Transverse colon (tissue), 4 donors: ENCODE results near the gene FMOD. TPM values are rescaled to one million over a fixed set of nuclear protein-coding genes. Genes with fewer than 3 reads are reported as not detected.
A peak's percentile ranks its signal among the peaks of the same experiment; 100 is the strongest.

Experiments
- DNase-seq: peaks from one replicate; pipeline ENCODE4 v3.0.0-alpha.2; 2019
- H3K27ac ChIP-seq, 4 donors: fragments of 200-600 bp; sonication (generic); 2 replicates each; pipeline ENCODE4 v1.5.1; 2016 to 2018; ENCODE audit warnings: inconsistent platforms in 4 of 4
- H3K27me3 ChIP-seq: fragments of 200-600 bp; sonication (generic); 2 replicates; pipeline ENCODE4 v1.5.1; 2017; ENCODE audit warnings: inconsistent platforms
- H3K36me3 ChIP-seq, 4 donors: fragments of 200-600 bp; sonication (generic); 2 replicates each; pipeline ENCODE4 v1.5.1; 2017 to 2019; ENCODE audit warnings: inconsistent platforms in 4 of 4
- H3K4me1 ChIP-seq, 4 donors: fragments of 200-600 bp; sonication (generic); 2 replicates each; pipeline ENCODE4 v1.5.1; 2017 to 2020; ENCODE audit warnings: inconsistent platforms in 4 of 4
- H3K4me3 ChIP-seq, 4 donors: fragments of 200-600 bp; sonication (generic); 1 replicate in 1 of 4; 2 replicates in 3 of 4; pipeline versions ENCODE4 v1.5.1 to v1.6.1; 2017 to 2019; ENCODE audit warnings: inconsistent platforms in 4 of 4
- H3K9me3 ChIP-seq, 2 donors: fragments of 200-600 bp; sonication (generic); 2 replicates each; pipeline ENCODE4 v1.5.1; 2017 to 2019; ENCODE audit warnings: inconsistent platforms in 2 of 2
- EP300 ChIP-seq: sonication (generic); formaldehyde crosslinking; IDR thresholded peaks from one replicate; pipeline ENCODE4 v1.6.1; 2017; ENCODE audit warnings: antibody characterized with exemption, low read depth
- POLR2A ChIP-seq: fragments of 450-650 bp; IDR thresholded peaks from one replicate; pipeline ENCODE4 v1.6.1; 2016; ENCODE audit warnings: antibody characterized with exemption, mild to moderate bottlenecking, moderate library complexity
- POLR2AphosphoS5 ChIP-seq, 3 donors: sonication (generic); formaldehyde crosslinking; IDR thresholded peaks; one replicate each; pipeline ENCODE4 v1.6.1; 2016; ENCODE audit warnings: antibody characterized with exemption in 3 of 3
- WGBS, 2 donors: methylation state at CpG; one replicate each; pipeline ENCODE4 v1.1.5; 2018; ENCODE audit warnings: low coverage in 1 of 2; 5-methylcytosine and 5-hydroxymethylcytosine counted together
- in situ Hi-C, 4 donors: fragments of 200-750 bp; cut with MboI; loops; one replicate each; pipeline versions ENCODE4 v1.15.0 to v1.15.1; 2017; ENCODE audit warnings: low sequenced_read_pairs in 3 of 4, low pct_ligation_motif_present in 1 of 4, low pct_unique_long_range_greater_than_20kb in 1 of 4
- intact Hi-C: fragments of 100-400 bp; cut with DNase I; formaldehyde crosslinking; loops from one replicate; pipeline ENCODE4 v1.15.1; 2023; ENCODE audit warnings: low total_unique reads
- total RNA-seq, 4 donors: library from RNA; depleted of rRNA; stranded (reverse); fragments of >200 nt; gene quantifications; one replicate each; pipeline ENCODE4 v1.1.0, GENCODE V29; 2016
- TF ChIP-seq, protein P1 (sequence below), 5 experiments: fragments of 200-600 bp in 3 of 5; fragments of 450-650 bp in 2 of 5; sonication (generic) in 3 of 5; IDR thresholded peaks; 1 replicate in 2 of 5; 2 replicates in 3 of 5; pipeline ENCODE4 v1.5.1; 2016 to 2017; ENCODE audit warnings: antibody characterized with exemption in 5 of 5, inconsistent platforms in 3 of 5, mild to moderate bottlenecking in 2 of 5, moderate library complexity in 1 of 5

The FMOD gene
- total RNA-seq, 4 donors from 2014 or later: 13.5 to 44.0 (median 17.8) TPM

DNA sequence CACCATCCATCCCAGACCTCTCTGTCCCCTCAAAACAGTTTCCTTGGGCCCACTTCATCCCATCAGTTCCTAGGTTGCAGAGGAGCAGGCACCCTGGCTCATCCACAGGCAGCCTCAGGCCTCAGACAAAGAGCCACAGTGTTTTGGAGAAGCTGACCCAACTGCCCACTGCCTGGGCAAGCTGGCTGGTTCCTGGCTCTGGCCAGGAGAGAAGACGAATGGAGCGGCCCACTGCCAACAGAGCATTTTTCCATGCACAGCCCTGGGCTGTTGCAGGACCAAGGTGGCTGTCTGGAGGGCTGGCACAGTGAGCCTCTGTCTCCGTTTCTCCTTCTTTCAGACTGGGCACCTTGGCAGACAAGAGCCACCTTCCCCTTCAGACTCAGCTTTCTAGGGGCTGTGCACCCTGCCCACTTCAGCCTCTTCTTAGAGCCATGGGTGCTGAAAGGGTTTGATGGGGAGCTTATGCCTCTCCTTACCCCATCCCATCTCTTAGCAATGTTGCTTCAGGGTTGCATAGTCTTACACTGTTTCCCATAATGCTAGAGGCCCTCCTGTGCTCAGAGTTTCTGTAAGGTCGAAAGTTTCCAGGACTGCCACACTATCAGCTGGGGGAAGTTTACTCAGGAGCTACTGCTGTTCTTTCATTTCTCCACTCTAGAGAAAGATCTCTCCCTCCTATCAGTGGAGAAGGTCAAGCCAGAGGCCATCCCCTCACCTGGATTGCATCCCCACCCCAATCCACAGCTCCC lies 973 bp downstream of the FMOD start:
- H3K36me3 ChIP-seq: no peaks in the 10 kb centered on the region
- TF ChIP-seq, protein P1, sequence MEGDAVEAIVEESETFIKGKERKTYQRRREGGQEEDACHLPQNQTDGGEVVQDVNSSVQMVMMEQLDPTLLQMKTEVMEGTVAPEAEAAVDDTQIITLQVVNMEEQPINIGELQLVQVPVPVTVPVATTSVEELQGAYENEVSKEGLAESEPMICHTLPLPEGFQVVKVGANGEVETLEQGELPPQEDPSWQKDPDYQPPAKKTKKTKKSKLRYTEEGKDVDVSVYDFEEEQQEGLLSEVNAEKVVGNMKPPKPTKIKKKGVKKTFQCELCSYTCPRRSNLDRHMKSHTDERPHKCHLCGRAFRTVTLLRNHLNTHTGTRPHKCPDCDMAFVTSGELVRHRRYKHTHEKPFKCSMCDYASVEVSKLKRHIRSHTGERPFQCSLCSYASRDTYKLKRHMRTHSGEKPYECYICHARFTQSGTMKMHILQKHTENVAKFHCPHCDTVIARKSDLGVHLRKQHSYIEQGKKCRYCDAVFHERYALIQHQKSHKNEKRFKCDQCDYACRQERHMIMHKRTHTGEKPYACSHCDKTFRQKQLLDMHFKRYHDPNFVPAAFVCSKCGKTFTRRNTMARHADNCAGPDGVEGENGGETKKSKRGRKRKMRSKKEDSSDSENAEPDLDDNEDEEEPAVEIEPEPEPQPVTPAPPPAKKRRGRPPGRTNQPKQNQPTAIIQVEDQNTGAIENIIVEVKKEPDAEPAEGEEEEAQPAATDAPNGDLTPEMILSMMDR (IDR thresholded peaks at IDR 0.05): no peak
- TF ChIP-seq POLR2AphosphoS5 (IDR thresholded peaks at IDR 0.05): no peak
- TF ChIP-seq POLR2A: no peak
- no peak for TF ChIP-seq EP300
- no peak for DNase-seq
- peak overlapping the region; percentile 39 to 72 (median 54) for H3K27ac ChIP-seq
- in situ Hi-C loops (loop anchor here in 3 of 4 donors (10.0 to 25.0 kb wide), 4 partner anchors 95 to 137 kb away; partner anchors contain the start of genes OPTC (in 1 of the 3) and PRELP (in 1 of the 3)), intact Hi-C loops (no loop called here)
- 66% methylated on average over 4 of the region's 4 CpGs; no CpG with 5 or more reads in 1 of the 2 donors for WGBS, 2 donors
- peaks cover 0 to 28% (median 21%) of the 10 kb centered on the region in 4 donors for H3K4me1 ChIP-seq
- no peaks in the 10 kb centered on the region for H3K9me3 ChIP-seq
- H3K27me3 ChIP-seq: no peaks in the 10 kb centered on the region
- H3K4me3 ChIP-seq: peak overlapping the region in 1 of 4 donors; percentile 9

DNA sequence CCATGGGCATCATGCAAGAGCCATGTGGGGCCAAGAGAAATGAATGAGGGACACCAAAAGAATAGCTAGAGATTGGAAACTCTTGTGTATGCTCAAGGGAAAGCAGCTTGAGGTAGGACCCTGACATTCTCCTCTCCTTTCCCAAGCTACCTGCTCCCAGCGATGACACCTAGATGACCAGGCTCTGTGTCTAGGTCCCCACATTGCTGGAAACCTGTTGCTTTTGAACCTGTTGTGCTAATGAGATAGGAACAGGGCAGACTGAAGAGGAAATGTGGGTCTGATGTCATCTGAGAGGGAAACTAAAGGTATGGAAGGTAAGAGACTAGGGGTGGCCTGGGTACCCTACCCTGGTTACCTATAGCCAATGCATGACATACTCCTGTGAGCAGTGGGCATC lies 1.8 kb downstream of the FMOD start:
- H3K4me3 ChIP-seq: no peak overlapping the region
- no peaks in the 10 kb centered on the region for H3K36me3 ChIP-seq
- intact Hi-C loops (no loop called here), in situ Hi-C loops (loop anchor here in 1 of 4 donors (10.0 kb wide), 2 partner anchors 96 to 136 kb away; no protein-coding TSS in a partner anchor)
- no peak overlapping the region for H3K27ac ChIP-seq
- no peaks in the 10 kb centered on the region for H3K27me3 ChIP-seq
- H3K4me1 ChIP-seq: peaks cover 0 to 28% (median 21%) of the 10 kb centered on the region in 4 donors
- no peaks in the 10 kb centered on the region for H3K9me3 ChIP-seq
- WGBS, 2 donors: 100% methylated on average over 1 of the region's 1 CpG
- TF ChIP-seq, protein P1 (IDR thresholded peaks at IDR 0.05): no peak
- TF ChIP-seq EP300 (no peak), POLR2A (no peak), POLR2AphosphoS5 (IDR thresholded peaks at IDR 0.05) (no peak)
- DNase-seq: no peak

DNA sequence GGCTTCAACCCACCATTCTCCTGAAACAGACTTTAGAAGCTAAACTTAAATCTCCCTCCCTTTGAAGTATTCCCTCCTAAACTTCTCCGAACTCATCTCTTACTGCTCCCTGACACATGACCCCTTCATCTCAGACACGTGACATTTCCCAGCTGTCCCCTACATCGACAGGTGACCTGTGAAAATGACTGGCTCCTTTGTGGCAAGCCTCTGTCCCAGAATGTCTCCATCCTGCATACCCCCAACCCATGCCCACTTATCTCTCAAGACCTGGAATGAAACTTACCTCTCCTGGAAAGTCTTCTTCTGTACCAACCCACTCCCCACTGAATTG lies 4.2 kb downstream of the FMOD start:
- Histone ChIP-seq H3K9me3 (no peaks in the 10 kb centered on the region), H3K4me1 (peaks cover 0 to 35% (median 22%) of the 10 kb centered on the region in 4 donors), H3K36me3 (no peaks in the 10 kb centered on the region), H3K27ac (no peak overlapping the region), H3K4me3 (no peak overlapping the region), H3K27me3 (no peaks in the 10 kb centered on the region)
- WGBS, 2 donors: 96% methylated on average over 3 of the region's 3 CpGs; no CpG with 5 or more reads in 1 of the 2 donors
- DNase-seq: no peak
- in situ Hi-C loops: loop anchor here in 1 of 4 donors (10.0 kb wide), 2 partner anchors 98 to 138 kb away; no protein-coding TSS in a partner anchor
- intact Hi-C loops: no loop called here
- TF ChIP-seq POLR2AphosphoS5 (IDR thresholded peaks at IDR 0.05): no peak
- no peak for TF ChIP-seq POLR2A
- no peak for TF ChIP-seq EP300
- TF ChIP-seq, protein P1 (IDR thresholded peaks at IDR 0.05): no peak

DNA sequence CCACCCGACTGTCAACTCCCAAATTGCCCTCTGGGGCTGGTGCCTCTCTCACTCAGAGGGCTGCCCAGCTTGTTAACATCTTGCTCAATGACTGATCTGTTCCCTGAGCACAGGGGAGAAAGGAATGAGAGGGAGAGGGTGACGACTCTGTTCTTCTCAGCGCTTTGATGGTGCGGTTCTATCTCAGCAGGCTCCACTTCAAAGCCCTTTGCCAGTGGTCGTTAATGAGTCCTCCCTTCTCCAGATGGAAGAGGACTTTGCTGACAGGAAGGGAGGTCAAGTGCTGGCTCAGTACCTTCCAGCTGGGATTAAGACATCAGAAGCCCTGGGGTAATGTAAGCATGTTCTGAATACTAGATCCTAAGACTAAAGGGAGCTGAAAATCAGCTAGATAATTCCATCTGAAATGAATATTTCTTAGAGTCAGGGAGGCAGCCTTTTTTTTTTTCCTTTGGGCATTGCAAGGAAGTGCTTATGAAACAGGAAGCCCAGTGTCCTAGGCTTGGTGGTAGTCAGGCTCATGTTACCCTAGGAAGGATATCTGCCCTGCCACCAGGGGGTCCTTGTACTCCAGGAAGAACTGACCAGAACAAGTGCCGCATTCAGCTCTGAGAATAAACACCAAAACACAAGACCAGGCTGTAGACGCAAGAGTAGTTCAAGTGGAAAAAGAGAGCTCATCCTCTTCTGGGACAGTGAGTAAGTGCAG lies 4.7 kb downstream of the FMOD start:
- intact Hi-C loops (no loop called here), in situ Hi-C loops (loop anchor here in 1 of 4 donors (10.0 kb wide), 2 partner anchors 99 to 139 kb away; no protein-coding TSS in a partner anchor)
- TF ChIP-seq POLR2AphosphoS5 (IDR thresholded peaks at IDR 0.05) (no peak), POLR2A (no peak), EP300 (no peak)
- TF ChIP-seq, protein P1 (IDR thresholded peaks at IDR 0.05): no peak
- Histone ChIP-seq H3K27ac (peak overlapping the region in 2 of 4 donors; percentile 10 to 11), H3K4me3 (no peak overlapping the region), H3K4me1 (peaks cover 0 to 30% (median 17%) of the 10 kb centered on the region in 4 donors), H3K9me3 (no peaks in the 10 kb centered on the region), H3K27me3 (no peaks in the 10 kb centered on the region), H3K36me3 (no peaks in the 10 kb centered on the region)
- DNase-seq: no peak
- WGBS, 2 donors: 54 to 64% methylated on average over 2 to 7 of the region's 7 CpGs
